Measurements from ENCODE around the gene OR2G6.
"Not testable (repeated sequence)": the region's sequence is repeated elsewhere in the genome, so short reads cannot be mapped to it uniquely, and the experiment has no call there.

OR2G6 gene

GRCh38 chr1:248574657-248575056 is 66.8 kb downstream of the OR2G6 start, which contains the start of gene OR2T34:
Gene OR2T34, minus strand, starts transcription at chr1:248574757. Its CDS starts 0 bp downstream, at chr1:248574757.
- DNase-seq (ENCODE audit: low spot score), result not testable (repeated sequence)

GRCh38 chr1:248576260-248576980 is 68.5 kb downstream of the OR2G6 start:
- no peak for DNase-seq (ENCODE audit: low spot score)

All from hematopoietic multipotent progenitor cell treated with erythropoietin and hydrocortisone succinate and interleukin-3 and kit ligand, for 15 days (in vitro differentiated cells).